Neutrophil (primary cell): ENCODE data around the gene PMEPA1.

Experiments used
- H3K27ac ChIP-seq: fragments of 200-600 bp; sonication (generic); 2 replicates; pipeline ENCODE4 v1.5.1; 2016; ENCODE audit warnings: mild to moderate bottlenecking, moderate library complexity
- H3K27me3 ChIP-seq: fragments of 200-600 bp; sonication (generic); 2 replicates; pipeline ENCODE4 v1.6.0; 2016; ENCODE audit warnings: mild to moderate bottlenecking
- H3K36me3 ChIP-seq: fragments of 200-600 bp; sonication (generic); 2 replicates; pipeline ENCODE4 v1.5.1; 2017
- H3K4me1 ChIP-seq, 2 experiments: fragments of 200-600 bp in 1 of 2; sonication (generic) in 1 of 2; 1 replicate in 1 of 2; 2 replicates in 1 of 2; pipeline versions ENCODE4 v1.5.1 to v1.6.1; 2013 to 2016; ENCODE audit warnings: low read depth in 1 of 2, low read length in 1 of 2, mild to moderate bottlenecking in 1 of 2, moderate library complexity in 1 of 2; ENCODE audit not compliant: control insufficient read depth in 1 of 2, insufficient read depth in 1 of 2
- H3K4me3 ChIP-seq, 2 experiments: fragments of 200-600 bp in 1 of 2; sonication (generic) in 1 of 2; 1 replicate in 1 of 2; 2 replicates in 1 of 2; pipeline ENCODE4 v1.5.1; 2013 to 2016; ENCODE audit warnings: low read depth in 1 of 2, low read length in 1 of 2, mild to moderate bottlenecking in 1 of 2, moderate library complexity in 1 of 2
- H3K9me3 ChIP-seq: fragments of 200-600 bp; sonication (generic); 2 replicates; pipeline ENCODE4 v1.5.1; 2016
- TF ChIP-seq, protein P1 (sequence below): fragments of 200-600 bp; sonication (generic); IDR thresholded peaks from 2 replicates; pipeline ENCODE4 v1.5.1; 2016; ENCODE audit warnings: antibody characterized with exemption

The PMEPA1 gene

DNA sequence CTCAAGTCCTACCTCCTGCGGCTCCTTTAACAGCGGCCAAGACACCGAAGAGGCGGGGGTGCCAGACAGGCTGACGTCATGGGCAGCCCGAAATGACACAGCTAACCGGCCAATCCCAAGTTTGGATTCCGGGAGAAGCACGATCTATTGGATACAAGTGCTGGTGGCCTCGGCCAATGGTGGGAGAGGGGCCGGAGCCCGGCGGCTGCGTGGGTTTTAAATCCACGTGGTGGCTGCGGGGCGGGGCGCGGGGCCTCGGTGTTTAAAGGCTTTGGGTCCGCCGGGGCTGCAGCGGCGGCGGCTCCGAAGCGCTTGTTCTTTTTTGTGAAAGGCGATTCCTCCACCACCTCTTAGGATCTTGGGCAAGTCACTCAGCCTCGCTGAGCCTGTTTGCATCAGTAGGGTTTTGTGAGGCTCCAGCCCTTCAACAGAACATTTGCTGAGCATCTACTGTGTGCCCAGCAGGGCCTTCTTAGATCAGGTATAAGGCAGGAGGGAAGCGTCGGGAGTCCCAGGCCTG, 8.7 kb upstream of the PMEPA1 start:
- Histone ChIP-seq H3K27ac (no peak overlapping the region), H3K36me3 (no peaks in the 10 kb centered on the region), H3K27me3 (peaks cover 60% of the 10 kb centered on the region), H3K9me3 (no peaks in the 10 kb centered on the region), H3K4me1 (peaks cover 7 to 12% of the 10 kb centered on the region in 2 experiments), H3K4me3 (peak overlapping the region in 1 of 2 experiments; percentile 22)
- TF ChIP-seq, protein P1, sequence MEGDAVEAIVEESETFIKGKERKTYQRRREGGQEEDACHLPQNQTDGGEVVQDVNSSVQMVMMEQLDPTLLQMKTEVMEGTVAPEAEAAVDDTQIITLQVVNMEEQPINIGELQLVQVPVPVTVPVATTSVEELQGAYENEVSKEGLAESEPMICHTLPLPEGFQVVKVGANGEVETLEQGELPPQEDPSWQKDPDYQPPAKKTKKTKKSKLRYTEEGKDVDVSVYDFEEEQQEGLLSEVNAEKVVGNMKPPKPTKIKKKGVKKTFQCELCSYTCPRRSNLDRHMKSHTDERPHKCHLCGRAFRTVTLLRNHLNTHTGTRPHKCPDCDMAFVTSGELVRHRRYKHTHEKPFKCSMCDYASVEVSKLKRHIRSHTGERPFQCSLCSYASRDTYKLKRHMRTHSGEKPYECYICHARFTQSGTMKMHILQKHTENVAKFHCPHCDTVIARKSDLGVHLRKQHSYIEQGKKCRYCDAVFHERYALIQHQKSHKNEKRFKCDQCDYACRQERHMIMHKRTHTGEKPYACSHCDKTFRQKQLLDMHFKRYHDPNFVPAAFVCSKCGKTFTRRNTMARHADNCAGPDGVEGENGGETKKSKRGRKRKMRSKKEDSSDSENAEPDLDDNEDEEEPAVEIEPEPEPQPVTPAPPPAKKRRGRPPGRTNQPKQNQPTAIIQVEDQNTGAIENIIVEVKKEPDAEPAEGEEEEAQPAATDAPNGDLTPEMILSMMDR, result no peak

DNA sequence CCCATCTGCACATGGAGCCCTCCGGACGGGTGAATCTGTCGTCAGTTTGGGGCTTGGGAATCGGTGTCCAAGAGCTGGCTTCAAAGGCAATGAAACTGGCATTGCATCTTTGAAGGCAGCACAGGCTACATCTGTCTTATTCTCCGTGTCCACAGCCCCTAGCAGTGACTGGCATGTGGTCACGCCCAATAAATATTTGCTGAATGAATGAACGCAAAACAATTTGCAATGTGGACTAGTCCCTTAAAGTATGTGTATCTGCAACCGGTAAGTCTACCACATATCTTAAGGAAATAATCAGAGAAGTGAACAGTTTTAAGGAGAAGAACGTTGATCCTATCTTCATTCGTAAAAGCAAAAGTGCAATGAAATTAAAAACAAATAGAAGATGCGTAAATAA, 8.0 kb upstream of the PMEPA1 start:
- H3K9me3 ChIP-seq, result no peaks in the 10 kb centered on the region
- H3K27me3 ChIP-seq, result peaks cover 62% of the 10 kb centered on the region
- H3K36me3 ChIP-seq, result no peaks in the 10 kb centered on the region
- no peak overlapping the region for H3K27ac ChIP-seq
- peaks cover 13 to 18% of the 10 kb centered on the region in 2 experiments for H3K4me1 ChIP-seq
- TF ChIP-seq, protein P1, result no peak
- no peak overlapping the region for H3K4me3 ChIP-seq

DNA sequence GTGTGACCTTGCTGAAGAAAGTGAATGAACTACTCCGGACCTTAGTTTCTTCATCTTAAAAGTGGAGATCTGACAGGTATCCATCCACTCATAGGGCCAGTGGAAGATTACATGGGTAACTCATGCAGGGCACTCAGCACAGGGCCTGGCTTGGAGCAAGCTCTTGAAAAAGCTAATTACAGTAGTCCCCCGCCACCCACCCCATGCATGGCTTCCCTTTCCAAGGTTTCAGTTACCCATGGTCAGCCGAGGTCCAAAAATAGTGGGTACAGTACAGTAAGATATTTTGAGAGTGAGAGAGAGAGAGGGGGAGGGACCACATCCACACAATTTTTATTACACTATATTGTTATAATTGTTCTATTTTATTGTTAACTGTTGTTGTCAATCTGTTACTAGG, 7.1 kb upstream of the PMEPA1 start:
- Histone ChIP-seq H3K4me1 (peaks cover 13 to 18% of the 10 kb centered on the region in 2 experiments), H3K9me3 (no peaks in the 10 kb centered on the region), H3K27ac (no peak overlapping the region), H3K4me3 (no peak overlapping the region), H3K27me3 (peaks cover 71% of the 10 kb centered on the region), H3K36me3 (no peaks in the 10 kb centered on the region)
- TF ChIP-seq, protein P1, result no peak

DNA sequence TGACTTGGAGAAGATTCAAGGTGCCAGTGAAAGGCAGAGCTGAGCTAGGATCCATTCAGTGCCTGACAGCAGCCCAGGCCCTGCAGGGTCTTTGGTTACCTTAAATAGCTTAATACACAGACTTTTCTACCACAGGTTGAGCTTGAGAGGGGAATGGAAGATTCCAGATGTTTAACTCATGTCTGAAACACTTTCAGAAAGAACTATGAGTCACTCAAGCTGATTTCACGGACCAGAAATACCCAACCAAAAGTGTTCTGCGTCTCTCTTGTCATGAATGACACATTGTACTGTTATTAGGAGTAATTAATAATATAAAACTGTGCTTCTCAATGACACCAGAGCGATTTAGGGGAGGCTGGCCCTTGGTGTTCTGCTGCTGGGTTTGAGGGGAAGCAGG, 6.4 kb upstream of the PMEPA1 start:
- Histone ChIP-seq H3K4me3 (no peak overlapping the region), H3K27ac (no peak overlapping the region), H3K36me3 (no peaks in the 10 kb centered on the region), H3K27me3 (peaks cover 78% of the 10 kb centered on the region), H3K4me1 (peaks cover 13 to 18% of the 10 kb centered on the region in 2 experiments), H3K9me3 (no peaks in the 10 kb centered on the region)
- TF ChIP-seq, protein P1, result no peak

DNA sequence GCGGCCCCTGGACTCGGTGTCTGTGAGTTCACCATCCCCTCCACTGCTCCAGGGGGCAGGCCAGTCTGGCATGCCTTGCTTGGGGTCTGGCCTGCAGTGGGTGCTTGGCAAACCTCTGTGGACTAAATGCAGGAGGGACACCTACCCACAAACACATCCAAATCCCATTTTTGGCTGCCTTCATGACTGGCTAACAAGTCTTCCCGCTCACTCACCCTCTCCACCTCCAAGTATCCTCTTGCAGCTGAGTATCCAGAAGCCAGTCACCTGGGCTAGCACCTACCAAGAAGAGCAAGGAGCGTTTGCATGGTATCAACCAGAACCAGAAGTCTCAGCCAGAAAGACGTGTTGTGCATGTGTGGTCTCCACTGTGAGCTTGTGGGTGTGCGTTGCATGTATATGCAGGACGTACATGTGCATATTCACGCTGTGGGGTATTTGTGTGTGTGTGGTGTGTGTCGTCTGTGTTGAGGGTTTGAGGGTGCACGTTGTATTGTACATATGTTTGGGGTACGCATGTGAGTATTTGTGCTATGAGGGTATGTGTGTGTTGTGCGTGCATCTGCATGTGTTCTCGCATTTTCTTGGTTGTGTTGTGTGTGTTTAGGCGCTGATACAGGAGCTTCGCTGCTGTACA, 5.6 kb upstream of the PMEPA1 start:
- peaks cover 14 to 20% of the 10 kb centered on the region in 2 experiments for H3K4me1 ChIP-seq
- no peak overlapping the region for H3K4me3 ChIP-seq
- H3K9me3 ChIP-seq, result no peaks in the 10 kb centered on the region
- no peaks in the 10 kb centered on the region for H3K36me3 ChIP-seq
- TF ChIP-seq, protein P1, result no peak
- H3K27me3 ChIP-seq, result peaks cover 78% of the 10 kb centered on the region
- H3K27ac ChIP-seq, result no peak overlapping the region
